Globus pallidus (tissue), 1 donor: ENCODE results near the gene HIGD1B.

Experiments
- DNase-seq: peaks from one replicate; pipeline ENCODE4 v3.0.0-alpha.2; 2015; ENCODE audit warnings: low spot score

The HIGD1B gene

GRCh38 chr17:44878627-44879221, 31.0 kb downstream of the HIGD1B start:
- DNase-seq, result peak; percentile 17

GRCh38 chr17:44879376-44879775, 31.7 kb downstream of the HIGD1B start:
- DNase-seq, result no peak

- no peak for DNase-seq
These were observed 32.4 kb downstream of the HIGD1B start for GRCh38 chr17:44880062-44880461.

GRCh38 chr17:44881145-44881544, 33.5 kb downstream of the HIGD1B start:
- no peak for DNase-seq

- DNase-seq, result no peak
These were observed 37.3 kb downstream of the HIGD1B start for GRCh38 chr17:44884941-44885340.

GRCh38 chr17:44887016-44887415, 39.3 kb downstream of the HIGD1B start:
- no peak for DNase-seq

- no peak for DNase-seq
These were observed 40.6 kb downstream of the HIGD1B start for GRCh38 chr17:44887971-44888954.

GRCh38 chr17:44889003-44889402, 41.3 kb downstream of the HIGD1B start:
- DNase-seq, result no peak

- DNase-seq, result no peak
These were observed 44.6 kb downstream of the HIGD1B start for GRCh38 chr17:44892250-44892649.

- DNase-seq, result no peak
These were observed 47.0 kb downstream of the HIGD1B start for GRCh38 chr17:44894642-44895041.

GRCh38 chr17:44898768-44899073, 51.0 kb downstream of the HIGD1B start:
- no peak for DNase-seq

- peak; percentile 88 for DNase-seq
These were observed 51.5 kb downstream of the HIGD1B start, which contains the start of gene EFTUD2 for GRCh38 chr17:44899074-44899782. TSS of gene EFTUD2 (minus strand) at chr17:44899445. CDS start at chr17:44894521, 4,924 bp downstream.
